ENCODE measurements around the gene C6orf118. TPM values are rescaled to one million over a fixed set of nuclear protein-coding genes. Genes with fewer than 3 reads are reported as not detected.

C6orf118 gene
- total RNA-seq, result not detected

DNA sequence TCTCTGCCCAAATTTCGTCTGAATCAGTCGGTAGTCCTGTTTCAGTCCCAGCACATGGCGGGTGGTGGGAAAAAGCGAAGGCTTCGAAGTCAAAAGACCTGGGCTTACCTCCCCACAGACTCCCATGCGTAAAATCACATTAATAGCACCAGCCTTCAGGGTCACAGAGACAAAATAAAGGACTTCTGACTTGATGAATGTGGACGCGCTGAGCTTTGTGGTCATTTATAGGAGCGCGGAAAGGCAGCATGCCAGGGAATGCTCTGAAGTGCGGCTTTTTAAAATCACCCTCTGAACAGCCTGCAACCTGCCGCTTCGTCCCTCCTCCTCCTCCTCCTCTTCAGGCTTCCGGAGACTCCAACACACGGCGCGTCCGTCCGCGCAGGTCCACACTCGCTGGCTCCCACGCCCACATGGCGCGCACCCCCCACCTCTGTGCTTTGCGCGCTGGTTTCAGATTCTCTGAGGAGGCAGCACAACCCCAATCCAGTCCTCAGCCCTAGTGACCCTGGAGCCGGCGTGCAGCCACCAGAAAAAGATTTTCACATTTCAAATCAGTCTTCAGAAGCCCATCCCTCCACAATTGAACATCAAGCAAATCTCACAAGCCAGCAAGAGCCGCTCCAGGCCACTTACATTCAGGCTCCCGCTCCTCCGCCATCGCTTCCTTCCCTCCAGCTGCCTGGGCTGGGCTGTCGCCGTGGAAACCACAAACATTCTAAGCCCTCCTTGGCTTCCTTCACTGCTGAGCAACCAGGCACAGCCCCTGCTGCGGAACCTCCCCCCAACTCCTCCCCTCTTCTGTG, at the start of gene C6orf118:
Gene C6orf118 (minus strand): TSS at position 680 of the 806 bp plus-strand sequence. CDS start 19 bp downstream, at position 661.
- H3K9me3 ChIP-seq, result no peaks in the 10 kb centered on the region
- peak within 1 kb of the TSS; percentile 1 to 59 (median 40) for H3K4me3 ChIP-seq
- H3K27me3 ChIP-seq, result no peaks in the 10 kb centered on the region
- H3K36me3 ChIP-seq, result no peaks in the 10 kb centered on the region
- intact Hi-C loops (cut with DNase I), result no loop called here
- 6 to 8% methylated on average over 31 to 33 of the region's 35 CpGs for WGBS, 2 donors
- no peak for TF ChIP-seq POLR2A (IDR thresholded peaks at IDR 0.05)
- TF ChIP-seq, protein P1, sequence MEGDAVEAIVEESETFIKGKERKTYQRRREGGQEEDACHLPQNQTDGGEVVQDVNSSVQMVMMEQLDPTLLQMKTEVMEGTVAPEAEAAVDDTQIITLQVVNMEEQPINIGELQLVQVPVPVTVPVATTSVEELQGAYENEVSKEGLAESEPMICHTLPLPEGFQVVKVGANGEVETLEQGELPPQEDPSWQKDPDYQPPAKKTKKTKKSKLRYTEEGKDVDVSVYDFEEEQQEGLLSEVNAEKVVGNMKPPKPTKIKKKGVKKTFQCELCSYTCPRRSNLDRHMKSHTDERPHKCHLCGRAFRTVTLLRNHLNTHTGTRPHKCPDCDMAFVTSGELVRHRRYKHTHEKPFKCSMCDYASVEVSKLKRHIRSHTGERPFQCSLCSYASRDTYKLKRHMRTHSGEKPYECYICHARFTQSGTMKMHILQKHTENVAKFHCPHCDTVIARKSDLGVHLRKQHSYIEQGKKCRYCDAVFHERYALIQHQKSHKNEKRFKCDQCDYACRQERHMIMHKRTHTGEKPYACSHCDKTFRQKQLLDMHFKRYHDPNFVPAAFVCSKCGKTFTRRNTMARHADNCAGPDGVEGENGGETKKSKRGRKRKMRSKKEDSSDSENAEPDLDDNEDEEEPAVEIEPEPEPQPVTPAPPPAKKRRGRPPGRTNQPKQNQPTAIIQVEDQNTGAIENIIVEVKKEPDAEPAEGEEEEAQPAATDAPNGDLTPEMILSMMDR (IDR thresholded peaks at IDR 0.05), result no peak
- H3K27ac ChIP-seq, result no peak within 1 kb of the TSS
- H3K4me1 ChIP-seq, result peaks cover 0 to 11% (median 4%) of the 10 kb centered on the region in 3 donors
- DNase-seq, result no peak

DNA sequence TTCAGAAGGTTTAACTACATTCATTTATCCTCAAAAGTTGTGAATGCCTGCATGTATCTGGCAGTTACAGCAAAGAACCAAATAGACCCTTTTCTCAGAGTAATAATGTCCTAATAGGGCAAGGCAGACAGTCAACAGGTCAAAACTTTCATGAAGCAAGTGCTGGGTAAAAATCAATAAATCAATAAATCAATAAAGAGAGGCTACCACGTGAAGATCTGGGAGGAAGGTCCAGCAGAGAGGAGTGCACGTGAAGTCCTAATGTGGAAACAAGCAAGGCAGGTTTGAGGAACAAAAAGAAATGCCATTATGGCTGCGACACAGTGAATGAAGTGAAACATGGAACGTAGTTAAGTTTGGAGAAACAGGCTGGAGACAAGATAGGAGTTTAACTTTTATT, 36.3 kb upstream of the C6orf118 start:
- H3K9me3 ChIP-seq, result no peaks in the 10 kb centered on the region
- TF ChIP-seq POLR2A (IDR thresholded peaks at IDR 0.05), result no peak
- TF ChIP-seq, protein P1 (IDR thresholded peaks at IDR 0.05), result no peak
- intact Hi-C loops (cut with DNase I), result no loop called here
- no peaks in the 10 kb centered on the region for H3K36me3 ChIP-seq
- H3K4me3 ChIP-seq, result no peak overlapping the region
- DNase-seq, result no peak
- WGBS, 2 donors, result 63 to 71% methylated on average over 4 of the region's 4 CpGs
- no peaks in the 10 kb centered on the region for H3K4me1 ChIP-seq
- no peak overlapping the region for H3K27ac ChIP-seq
- no peaks in the 10 kb centered on the region for H3K27me3 ChIP-seq

DNA sequence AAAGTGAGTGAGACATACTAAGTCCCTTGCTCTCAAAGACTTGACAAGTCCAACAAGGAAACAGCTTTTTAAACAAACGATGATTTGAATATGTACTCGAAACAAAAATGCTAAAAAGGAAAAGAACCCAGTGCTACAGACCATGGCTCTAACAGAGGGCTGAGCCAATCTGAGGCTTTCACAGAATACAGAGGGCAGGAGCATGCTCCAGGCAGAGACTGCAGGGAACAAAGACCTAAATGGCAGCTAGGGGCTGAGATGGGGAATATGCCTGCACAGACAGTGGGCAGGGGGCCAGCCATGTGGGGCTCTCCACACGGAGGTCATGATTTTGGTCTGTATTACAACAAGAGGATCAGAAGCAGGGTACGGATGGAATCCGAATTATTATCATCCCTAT, 31.1 kb upstream of the C6orf118 start:
- intact Hi-C loops (cut with DNase I), result no loop called here
- Histone ChIP-seq H3K27ac (no peak overlapping the region), H3K27me3 (no peaks in the 10 kb centered on the region), H3K9me3 (no peaks in the 10 kb centered on the region), H3K36me3 (no peaks in the 10 kb centered on the region), H3K4me1 (no peaks in the 10 kb centered on the region), H3K4me3 (no peak overlapping the region)
- TF ChIP-seq, protein P1 (IDR thresholded peaks at IDR 0.05), result no peak
- TF ChIP-seq POLR2A (IDR thresholded peaks at IDR 0.05), result no peak
- no peak for DNase-seq
- WGBS, 2 donors, result 55 to 63% methylated on average over 5 of the region's 5 CpGs

DNA sequence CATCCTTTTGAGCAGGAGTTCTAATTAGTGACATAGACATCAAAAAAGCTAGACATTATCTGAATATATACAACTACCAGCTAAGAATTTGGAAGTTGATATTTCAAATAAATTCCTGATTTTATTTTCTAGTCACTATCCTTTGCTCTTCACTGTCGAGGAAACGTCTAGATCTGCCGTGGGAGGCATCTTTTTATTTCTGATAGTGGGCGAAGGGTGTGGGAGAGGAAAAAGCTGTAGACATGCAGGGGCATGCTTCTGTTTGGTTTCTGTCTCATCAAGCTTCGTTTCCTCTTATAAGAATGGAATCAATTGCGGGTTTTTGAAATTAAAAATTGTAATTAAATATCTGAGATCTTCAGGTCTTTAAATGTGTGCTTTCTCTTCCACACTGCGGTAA, 16.2 kb upstream of the C6orf118 start:
- TF ChIP-seq, protein P1 (IDR thresholded peaks at IDR 0.05), result no peak
- no peak for TF ChIP-seq POLR2A (IDR thresholded peaks at IDR 0.05)
- no peaks in the 10 kb centered on the region for H3K36me3 ChIP-seq
- no peak overlapping the region for H3K27ac ChIP-seq
- H3K4me3 ChIP-seq, result no peak overlapping the region
- H3K27me3 ChIP-seq, result no peaks in the 10 kb centered on the region
- WGBS, 2 donors, result 58 to 63% methylated on average over 7 of the region's 7 CpGs
- peaks cover 0 to 8% (median 0%) of the 10 kb centered on the region in 3 donors for H3K9me3 ChIP-seq
- DNase-seq, result no peak
- intact Hi-C loops (cut with DNase I), result no loop called here
- no peaks in the 10 kb centered on the region for H3K4me1 ChIP-seq

DNA sequence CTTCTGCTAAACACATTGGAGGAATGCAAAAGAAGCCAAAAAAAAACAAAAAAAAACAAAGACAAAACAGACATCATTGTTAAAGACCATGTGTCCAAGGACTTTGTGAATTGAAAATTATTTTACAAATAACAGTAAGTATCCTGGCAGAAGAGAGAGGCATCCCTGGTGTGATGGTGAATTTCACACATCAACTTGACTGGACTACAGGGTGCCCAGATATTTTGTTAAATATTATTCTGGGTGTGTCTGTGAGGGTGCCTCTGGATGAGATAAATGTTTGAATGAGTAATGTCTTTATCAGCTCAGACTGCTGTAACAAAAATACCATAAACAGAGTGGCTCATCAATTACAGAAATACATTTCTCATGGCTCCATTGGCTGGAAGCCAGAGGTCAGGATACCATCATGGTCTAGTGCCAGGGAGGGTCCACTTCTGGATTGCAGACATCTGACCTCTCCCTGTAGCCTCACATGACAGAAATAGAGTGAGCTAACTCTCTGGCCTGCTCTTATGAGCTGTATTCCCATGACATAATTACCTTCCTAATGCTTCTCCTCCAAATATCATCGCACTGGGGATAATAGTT, 12.2 kb upstream of the C6orf118 start:
- Histone ChIP-seq H3K4me3 (no peak overlapping the region), H3K4me1 (no peaks in the 10 kb centered on the region), H3K36me3 (no peaks in the 10 kb centered on the region), H3K9me3 (peaks cover 0 to 11% (median 0%) of the 10 kb centered on the region in 3 donors), H3K27ac (no peak overlapping the region), H3K27me3 (no peaks in the 10 kb centered on the region)
- no peak for DNase-seq
- TF ChIP-seq, protein P1 (IDR thresholded peaks at IDR 0.05), result no peak
- no peak for TF ChIP-seq POLR2A (IDR thresholded peaks at IDR 0.05)
- WGBS, 2 donors, result 57 to 70% methylated on average over 1 of the region's 1 CpG
- intact Hi-C loops (cut with DNase I), result no loop called here

Measured in esophagus squamous epithelium (tissue), 5 donors.